Measurements from ENCODE around the gene MAT2A. TPM values are rescaled to one million over a fixed set of nuclear protein-coding genes. Genes with fewer than 3 reads are reported as not detected.

Gene MAT2A
- total and polyA plus RNA-seq, 10 of the 15 experiments (the other 5 are each of a cell fraction or from before 2014, with no cell fraction given) = 97.6 to 408 (median 290) TPM

DNA sequence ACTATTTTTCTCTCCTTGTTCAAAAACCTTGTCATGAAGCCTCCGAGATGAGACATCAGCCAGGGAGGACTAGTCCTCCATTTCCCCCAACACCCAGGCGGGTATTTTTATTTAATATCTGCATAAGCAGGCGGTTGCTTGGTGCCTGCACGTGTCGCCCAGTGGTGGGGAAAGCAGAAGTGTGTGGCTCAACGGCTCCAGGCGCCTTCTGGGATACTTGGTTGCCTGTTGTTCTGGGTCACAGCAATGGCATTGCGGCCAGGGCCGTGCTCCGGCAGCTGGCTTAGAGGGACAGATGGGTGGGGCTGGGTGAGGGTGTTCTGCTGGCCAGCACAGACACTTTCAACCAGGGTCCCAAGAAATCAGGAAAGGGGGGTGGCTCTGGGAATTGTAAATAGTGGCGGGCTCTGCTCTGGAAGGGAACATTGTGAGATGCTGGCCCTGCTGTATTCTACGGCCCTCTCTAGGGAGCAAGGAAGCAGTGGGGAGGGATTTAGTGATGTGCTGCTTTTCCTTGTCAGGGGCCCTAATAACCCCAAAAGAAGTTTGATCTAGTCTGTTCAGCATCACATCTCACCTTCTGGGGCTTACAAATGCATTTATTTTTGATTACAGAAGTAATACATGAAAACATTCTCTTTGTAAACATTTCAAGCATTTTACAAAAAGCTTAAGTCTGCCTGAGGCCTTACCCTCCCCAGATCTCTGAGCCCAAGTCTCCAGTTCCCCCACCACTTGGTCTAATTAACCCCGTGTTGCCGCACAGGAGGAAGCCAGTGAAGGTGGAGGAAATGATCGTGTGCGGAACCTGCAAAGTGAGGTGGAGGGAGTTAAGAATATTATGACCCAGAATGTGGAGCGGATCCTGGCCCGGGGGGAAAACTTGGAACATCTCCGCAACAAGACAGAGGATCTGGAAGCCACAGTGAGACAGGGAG is 39.5 kb downstream of the MAT2A start (continued):
- TF ChIP-seq, protein P1, sequence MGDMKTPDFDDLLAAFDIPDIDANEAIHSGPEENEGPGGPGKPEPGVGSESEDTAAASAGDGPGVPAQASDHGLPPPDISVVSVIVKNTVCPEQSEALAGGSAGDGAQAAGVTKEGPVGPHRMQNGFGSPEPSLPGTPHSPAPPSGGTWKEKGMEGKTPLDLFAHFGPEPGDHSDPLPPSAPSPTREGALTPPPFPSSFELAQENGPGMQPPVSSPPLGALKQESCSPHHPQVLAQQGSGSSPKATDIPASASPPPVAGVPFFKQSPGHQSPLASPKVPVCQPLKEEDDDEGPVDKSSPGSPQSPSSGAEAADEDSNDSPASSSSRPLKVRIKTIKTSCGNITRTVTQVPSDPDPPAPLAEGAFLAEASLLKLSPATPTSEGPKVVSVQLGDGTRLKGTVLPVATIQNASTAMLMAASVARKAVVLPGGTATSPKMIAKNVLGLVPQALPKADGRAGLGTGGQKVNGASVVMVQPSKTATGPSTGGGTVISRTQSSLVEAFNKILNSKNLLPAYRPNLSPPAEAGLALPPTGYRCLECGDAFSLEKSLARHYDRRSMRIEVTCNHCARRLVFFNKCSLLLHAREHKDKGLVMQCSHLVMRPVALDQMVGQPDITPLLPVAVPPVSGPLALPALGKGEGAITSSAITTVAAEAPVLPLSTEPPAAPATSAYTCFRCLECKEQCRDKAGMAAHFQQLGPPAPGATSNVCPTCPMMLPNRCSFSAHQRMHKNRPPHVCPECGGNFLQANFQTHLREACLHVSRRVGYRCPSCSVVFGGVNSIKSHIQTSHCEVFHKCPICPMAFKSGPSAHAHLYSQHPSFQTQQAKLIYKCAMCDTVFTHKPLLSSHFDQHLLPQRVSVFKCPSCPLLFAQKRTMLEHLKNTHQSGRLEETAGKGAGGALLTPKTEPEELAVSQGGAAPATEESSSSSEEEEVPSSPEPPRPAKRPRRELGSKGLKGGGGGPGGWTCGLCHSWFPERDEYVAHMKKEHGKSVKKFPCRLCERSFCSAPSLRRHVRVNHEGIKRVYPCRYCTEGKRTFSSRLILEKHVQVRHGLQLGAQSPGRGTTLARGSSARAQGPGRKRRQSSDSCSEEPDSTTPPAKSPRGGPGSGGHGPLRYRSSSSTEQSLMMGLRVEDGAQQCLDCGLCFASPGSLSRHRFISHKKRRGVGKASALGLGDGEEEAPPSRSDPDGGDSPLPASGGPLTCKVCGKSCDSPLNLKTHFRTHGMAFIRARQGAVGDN (IDR thresholded peaks at IDR 0.05) = peak; percentile 83

- peak overlapping the region; percentile 77 for H3K4me3 ChIP-seq
- no peak for DNase-seq (ENCODE audit: low read depth, low spot score)
- no peaks in the 10 kb centered on the region for H4K20me1 ChIP-seq (ENCODE audit: control insufficient read depth, insufficient read depth)
- CTCF ChIA-PET = interaction anchor here (0.7 to 1.6 kb wide), 5 partner anchors 9 to 108 kb away, joined by 3 to 5 read pairs (median 3); partner anchors contain the start of gene RNF181
- peaks cover 19% of the 10 kb centered on the region for H3K4me1 ChIP-seq (ENCODE audit: control insufficient read depth, insufficient read depth, low read length)
- no peak for FAIRE-seq
- SMC1A ChIA-PET (ENCODE audit: uncharacterized antibody, unreplicated experiment) = interaction anchor here (0.6 to 4.4 kb wide), 10 partner anchors 8 to 261 kb away, joined by 3 to 20 read pairs (median 4); partner anchors contain the start of gene RNF181
- RAD21 ChIA-PET (ENCODE audit: unreplicated experiment) = interaction anchor here (0.8 to 1.2 kb wide), 6 partner anchors 27 to 225 kb away, joined by 3 to 4 read pairs (median 3); partner anchors contain the start of genes ELMOD3, RETSAT and SH2D6
- intact Hi-C loops (cut with micrococcal nuclease; ENCODE audit: unreplicated experiment) (no loop called here), in situ Hi-C loops (cut with MboI) (no loop called here)
- peak overlapping the region; percentile 82 for H3K9ac ChIP-seq (ENCODE audit: control insufficient read depth, insufficient read depth, low read length)
- no peaks in the 10 kb centered on the region for H3K9me3 ChIP-seq (replicated peaks; ENCODE audit: control insufficient read depth, insufficient read depth, low read length)
- TSS peak; percentile 68 for BruUV-seq (replicated peaks)
- peak overlapping the region; percentile 77 for H3K27ac ChIP-seq (ENCODE audit: control insufficient read depth, insufficient read depth)
- POLR2A ChIA-PET = interaction anchor here (0.7 to 4.6 kb wide), 7 partner anchors 8 to 41 kb away, joined by 3 to 57 read pairs (median 5); partner anchors contain the start of genes GGCX, MAT2A, RNF181 and TMEM150A
- peak overlapping the region; percentile 85 for H3K4me2 ChIP-seq (ENCODE audit: control insufficient read depth, insufficient read depth)
- peak; percentile 12; the same call in 2 of the 3 replicates for ATAC-seq
- H3K27me3 ChIP-seq (replicated peaks in 1 of 2; ENCODE audit: control insufficient read depth in 2 of 2, insufficient read depth in 2 of 2, low read length in 1 of 2) = no peaks in the 10 kb centered on the region
- WGBS (ENCODE audit: insufficient coverage, insufficient replicate concordance, low lambda C conversion rate, missing lambda C conversion rate) = 64% methylated on average over 6 of the region's 6 CpGs
- H2AFZ ChIP-seq (ENCODE audit: control insufficient read depth, low read depth, low read length) = peak overlapping the region; percentile 11; the same call in 1 of the 2 replicates
- peaks cover 26% of the 10 kb centered on the region for H3K79me2 ChIP-seq (ENCODE audit: control insufficient read depth, insufficient read depth, low read length)
- peaks cover 0 to 6% of the 10 kb centered on the region in 2 experiments; a peak in 2 of 4 replicates for H3K36me3 ChIP-seq (ENCODE audit: control insufficient read depth in 2 of 2, insufficient read depth in 2 of 2, low read length in 1 of 2)
- TF ChIP-seq JUNB (IDR thresholded peaks at IDR 0.05) = no peak
- TF ChIP-seq RUNX3 (IDR thresholded peaks at IDR 0.05; ENCODE audit: low read length) = no peak
- 0 out of 2 replicates have a peak, but pooled peaks have one; percentile 37 for TF ChIP-seq IKZF1 (conservative IDR thresholded peaks at IDR 0.05)
- TF ChIP-seq, protein P1 (IDR thresholded peaks at IDR 0.05) = no peak
- TF ChIP-seq, protein P2, sequence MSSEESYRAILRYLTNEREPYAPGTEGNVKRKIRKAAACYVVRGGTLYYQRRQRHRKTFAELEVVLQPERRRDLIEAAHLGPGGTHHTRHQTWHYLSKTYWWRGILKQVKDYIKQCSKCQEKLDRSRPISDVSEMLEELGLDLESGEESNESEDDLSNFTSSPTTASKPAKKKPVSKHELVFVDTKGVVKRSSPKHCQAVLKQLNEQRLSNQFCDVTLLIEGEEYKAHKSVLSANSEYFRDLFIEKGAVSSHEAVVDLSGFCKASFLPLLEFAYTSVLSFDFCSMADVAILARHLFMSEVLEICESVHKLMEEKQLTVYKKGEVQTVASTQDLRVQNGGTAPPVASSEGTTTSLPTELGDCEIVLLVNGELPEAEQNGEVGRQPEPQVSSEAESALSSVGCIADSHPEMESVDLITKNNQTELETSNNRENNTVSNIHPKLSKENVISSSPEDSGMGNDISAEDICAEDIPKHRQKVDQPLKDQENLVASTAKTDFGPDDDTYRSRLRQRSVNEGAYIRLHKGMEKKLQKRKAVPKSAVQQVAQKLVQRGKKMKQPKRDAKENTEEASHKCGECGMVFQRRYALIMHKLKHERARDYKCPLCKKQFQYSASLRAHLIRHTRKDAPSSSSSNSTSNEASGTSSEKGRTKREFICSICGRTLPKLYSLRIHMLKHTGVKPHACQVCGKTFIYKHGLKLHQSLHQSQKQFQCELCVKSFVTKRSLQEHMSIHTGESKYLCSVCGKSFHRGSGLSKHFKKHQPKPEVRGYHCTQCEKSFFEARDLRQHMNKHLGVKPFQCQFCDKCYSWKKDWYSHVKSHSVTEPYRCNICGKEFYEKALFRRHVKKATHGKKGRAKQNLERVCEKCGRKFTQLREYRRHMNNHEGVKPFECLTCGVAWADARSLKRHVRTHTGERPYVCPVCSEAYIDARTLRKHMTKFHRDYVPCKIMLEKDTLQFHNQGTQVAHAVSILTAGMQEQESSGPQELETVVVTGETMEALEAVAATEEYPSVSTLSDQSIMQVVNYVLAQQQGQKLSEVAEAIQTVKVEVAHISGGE (CRISPR knock-in tag; IDR thresholded peaks at IDR 0.05) = no peak
Observed at GRCh38 chr2:85579266-85579935, 40.4 kb downstream of the MAT2A start.
